ENCODE data around the gene DGKI. TPM values are rescaled to one million over a fixed set of nuclear protein-coding genes. Genes with fewer than 3 reads are reported as not detected.

The DGKI gene
- total RNA-seq, 1 experiment from 2014 or later = 0.39 TPM

DNA sequence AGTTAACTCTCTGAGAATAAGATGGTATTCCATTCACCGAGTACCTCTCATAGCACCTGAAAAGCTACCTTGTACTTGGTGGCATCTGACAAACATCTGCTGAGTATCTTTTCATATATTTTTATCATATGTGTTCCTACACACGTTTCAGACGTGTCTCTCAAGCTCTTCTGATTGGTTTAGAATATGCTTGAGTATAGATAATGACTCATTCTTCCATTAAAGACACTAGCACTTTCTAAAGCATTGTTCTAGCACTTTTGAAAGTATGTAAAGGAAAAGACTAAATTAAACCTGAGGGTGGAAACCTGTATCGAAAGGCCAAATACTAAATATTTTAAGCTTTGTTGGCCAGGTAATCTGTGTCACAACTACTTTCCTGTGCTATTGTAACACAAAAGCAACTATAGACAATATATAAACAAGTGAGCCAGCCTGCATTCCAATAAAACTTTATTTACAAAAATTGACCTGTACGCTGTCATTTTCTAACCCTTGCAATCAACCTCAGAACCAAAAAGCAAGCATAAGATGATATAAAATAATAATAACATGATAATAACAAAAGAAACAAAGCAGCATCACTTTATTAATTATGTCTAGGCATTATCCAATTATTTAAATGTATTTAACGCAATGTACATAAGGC, 95.3 kb downstream of the DGKI start:
- Histone ChIP-seq H3K4me1 (ENCODE audit: insufficient read depth, low read length, poor library complexity, severe bottlenecking) (peaks cover 7% of the 10 kb centered on the region), H3K27ac (ENCODE audit: low read depth, low read length, poor library complexity, severe bottlenecking) (no peak overlapping the region), H3K27me3 (replicated peaks; ENCODE audit: insufficient read depth, low read depth, low read length, poor library complexity) (peaks cover 18% of the 10 kb centered on the region), H3K36me3 (ENCODE audit: insufficient read depth, low read length, poor library complexity, severe bottlenecking) (no peaks in the 10 kb centered on the region), H3K4me3 (ENCODE audit: low read depth, low read length, poor library complexity, severe bottlenecking) (no peak overlapping the region), H3K9me3 (ENCODE audit: low read depth, low read length, poor library complexity, severe bottlenecking) (no peaks in the 10 kb centered on the region)
- ChIA-PET POLR2A (ENCODE audit: low non-redundant PET) (no interaction called here), CTCF (no interaction called here)
- intact Hi-C loops (cut with micrococcal nuclease; ENCODE audit: unreplicated experiment) = no loop called here
- no TSS peak for BruUV-seq (replicated peaks)
- DNase-seq (ENCODE audit: low spot score) = no peak
- TF ChIP-seq CTCF (conservative IDR thresholded peaks at IDR 0.05; ENCODE audit: low read depth, low read length) = no peak
- TF ChIP-seq EZH2 (IDR thresholded peaks at IDR 0.05; ENCODE audit: borderline replicate concordance, low read depth, low read length, poor library complexity, severe bottlenecking) = no peak

- DNase-seq (ENCODE audit: low spot score) = no peak
- intact Hi-C loops (cut with micrococcal nuclease; ENCODE audit: unreplicated experiment) = no loop called here
- no peak overlapping the region for H3K27ac ChIP-seq (ENCODE audit: low read depth, low read length, poor library complexity, severe bottlenecking)
- no peak overlapping the region for H3K4me3 ChIP-seq (ENCODE audit: low read depth, low read length, poor library complexity, severe bottlenecking)
- TF ChIP-seq EZH2 (IDR thresholded peaks at IDR 0.05; ENCODE audit: borderline replicate concordance, low read depth, low read length, poor library complexity, severe bottlenecking) = no peak
- no peaks in the 10 kb centered on the region for H3K36me3 ChIP-seq (ENCODE audit: insufficient read depth, low read length, poor library complexity, severe bottlenecking)
- no peaks in the 10 kb centered on the region for H3K4me1 ChIP-seq (ENCODE audit: insufficient read depth, low read length, poor library complexity, severe bottlenecking)
- ChIA-PET CTCF (no interaction called here), POLR2A (ENCODE audit: low non-redundant PET) (no interaction called here)
- H3K9me3 ChIP-seq (ENCODE audit: low read depth, low read length, poor library complexity, severe bottlenecking) = no peaks in the 10 kb centered on the region
- BruUV-seq (replicated peaks) = no TSS peak
- no peaks in the 10 kb centered on the region for H3K27me3 ChIP-seq (replicated peaks; ENCODE audit: insufficient read depth, low read depth, low read length, poor library complexity)
These were observed 99.3 kb downstream of the DGKI start for GRCh38 chr7:137747359-137748031.

DNA sequence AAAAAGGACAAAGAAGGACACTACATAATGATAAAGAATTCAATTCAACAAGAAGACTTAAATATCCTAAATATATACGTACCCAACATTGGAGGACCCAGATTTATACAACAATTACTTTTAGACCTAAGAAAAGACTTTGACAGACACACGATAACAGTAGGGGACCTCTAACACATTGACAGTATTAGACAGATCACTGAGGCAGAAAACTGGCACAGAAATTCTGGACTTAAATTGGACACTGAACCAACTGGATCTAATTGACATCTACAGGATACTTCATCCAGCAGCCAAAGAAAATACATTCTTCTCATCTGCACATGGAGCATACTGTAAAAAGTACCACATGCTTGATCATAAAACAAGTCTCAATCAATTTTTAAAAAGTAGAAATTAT, 103.8 kb downstream of the DGKI start:
- no TSS peak for BruUV-seq (replicated peaks)
- Histone ChIP-seq H3K4me3 (ENCODE audit: low read depth, low read length, poor library complexity, severe bottlenecking) (no peak overlapping the region), H3K36me3 (ENCODE audit: insufficient read depth, low read length, poor library complexity, severe bottlenecking) (no peaks in the 10 kb centered on the region), H3K27ac (ENCODE audit: low read depth, low read length, poor library complexity, severe bottlenecking) (no peak overlapping the region), H3K9me3 (ENCODE audit: low read depth, low read length, poor library complexity, severe bottlenecking) (no peaks in the 10 kb centered on the region), H3K4me1 (ENCODE audit: insufficient read depth, low read length, poor library complexity, severe bottlenecking) (no peaks in the 10 kb centered on the region), H3K27me3 (replicated peaks; ENCODE audit: insufficient read depth, low read depth, low read length, poor library complexity) (no peaks in the 10 kb centered on the region)
- ChIA-PET CTCF (no interaction called here), POLR2A (ENCODE audit: low non-redundant PET) (no interaction called here)
- TF ChIP-seq CTCF (conservative IDR thresholded peaks at IDR 0.05; ENCODE audit: low read depth, low read length) = no peak
- TF ChIP-seq EZH2 (IDR thresholded peaks at IDR 0.05; ENCODE audit: borderline replicate concordance, low read depth, low read length, poor library complexity, severe bottlenecking) = no peak
- intact Hi-C loops (cut with micrococcal nuclease; ENCODE audit: unreplicated experiment) = no loop called here
- DNase-seq (ENCODE audit: low spot score) = no peak

GRCh38 chr7:137742051-137742450, 104.7 kb downstream of the DGKI start:
- intact Hi-C loops (cut with micrococcal nuclease; ENCODE audit: unreplicated experiment) = no loop called here
- BruUV-seq (replicated peaks) = no TSS peak
- no peaks in the 10 kb centered on the region for H3K36me3 ChIP-seq (ENCODE audit: insufficient read depth, low read length, poor library complexity, severe bottlenecking)
- DNase-seq (ENCODE audit: low spot score) = no peak
- no peak overlapping the region for H3K4me3 ChIP-seq (ENCODE audit: low read depth, low read length, poor library complexity, severe bottlenecking)
- H3K27ac ChIP-seq (ENCODE audit: low read depth, low read length, poor library complexity, severe bottlenecking) = no peak overlapping the region
- no peaks in the 10 kb centered on the region for H3K27me3 ChIP-seq (replicated peaks; ENCODE audit: insufficient read depth, low read depth, low read length, poor library complexity)
- H3K4me1 ChIP-seq (ENCODE audit: insufficient read depth, low read length, poor library complexity, severe bottlenecking) = no peaks in the 10 kb centered on the region
- ChIA-PET CTCF (no interaction called here), POLR2A (ENCODE audit: low non-redundant PET) (no interaction called here)
- no peaks in the 10 kb centered on the region for H3K9me3 ChIP-seq (ENCODE audit: low read depth, low read length, poor library complexity, severe bottlenecking)
- TF ChIP-seq CTCF (conservative IDR thresholded peaks at IDR 0.05; ENCODE audit: low read depth, low read length) = no peak
- no peak for TF ChIP-seq EZH2 (IDR thresholded peaks at IDR 0.05; ENCODE audit: borderline replicate concordance, low read depth, low read length, poor library complexity, severe bottlenecking)
